K562 (cell line): ENCODE data around the gene UVRAG. TPM values are rescaled to one million over a fixed set of nuclear protein-coding genes. Genes with fewer than 3 reads are reported as not detected.

Experiments used
- CC2D1A ChIP-seq: fragments of 450-650 bp; IDR thresholded peaks from 2 replicates; pipeline ENCODE4 v1.6.1; 2017; ENCODE audit warnings: mild to moderate bottlenecking
- E2F8 ChIP-seq: fragments of 450-650 bp; IDR thresholded peaks from 2 replicates; pipeline ENCODE4 v1.7.1; 2018; ENCODE audit warnings: mild to moderate bottlenecking, low read depth; ENCODE audit not compliant: partially characterized antibody
- E4F1 ChIP-seq: fragments of 250-450 bp; sonication (Bioruptor Pico); IDR thresholded peaks from 2 replicates; pipeline ENCODE4 v1.5.0; 2021; ENCODE audit warnings: mild to moderate bottlenecking, borderline replicate concordance
- ELF2 ChIP-seq: fragments of 250-450 bp; sonication (Bioruptor Pico); IDR thresholded peaks from 2 replicates; pipeline ENCODE4 v1.5.0; 2021; ENCODE audit warnings: mild to moderate bottlenecking
- EP300 ChIP-seq: IDR thresholded peaks from 2 replicates; pipeline ENCODE4 v1.6.1; 2012; ENCODE audit warnings: low read length, improper control_type of control experiment
- GTF2B ChIP-seq: IDR thresholded peaks from 2 replicates; pipeline ENCODE4 v1.6.1; 2011; ENCODE audit not compliant: insufficient read length; ENCODE audit errors: extremely low read depth
- GTF3C2 ChIP-seq: IDR thresholded peaks from 3 replicates; pipeline ENCODE4 v1.6.1; 2011; ENCODE audit warnings: borderline replicate concordance, mild to moderate bottlenecking, moderate library complexity; ENCODE audit not compliant: insufficient read length; ENCODE audit errors: extremely low read depth
- HDAC8 ChIP-seq: fragments of 450-650 bp; IDR thresholded peaks from 2 replicates; pipeline ENCODE4 v1.6.1; 2016; ENCODE audit warnings: mild to moderate bottlenecking, missing genetic modification characterization, moderate library complexity, missing compliant biosample characterization
- NR1H2 ChIP-seq: sonication (generic); formaldehyde crosslinking; IDR thresholded peaks from 2 replicates; pipeline ENCODE4 v1.4.0; 2020; ENCODE audit warnings: mild to moderate bottlenecking, missing genetic modification reagents
- NR2C1 ChIP-seq, 2 experiments: fragments of 450-650 bp; IDR thresholded peaks; 2 replicates each; pipeline ENCODE4 v1.6.1; 2017; ENCODE audit warnings: mild to moderate bottlenecking in 2 of 2, antibody characterized with exemption in 1 of 2, inconsistent platforms in 1 of 2, missing compliant biosample characterization in 1 of 2, missing genetic modification characterization in 1 of 2
- TRIM25 ChIP-seq: fragments of 450-650 bp; IDR thresholded peaks from 2 replicates; pipeline ENCODE4 v1.7.0; 2016; ENCODE audit warnings: borderline replicate concordance
- ZFP30 ChIP-seq: fragments of 250-450 bp; sonication (Bioruptor Pico); IDR thresholded peaks from 2 replicates; pipeline ENCODE4 v1.8.0; 2022; ENCODE audit warnings: moderate library complexity, mild to moderate bottlenecking, inconsistent platforms, borderline replicate concordance
- polyA plus RNA-seq, 8 experiments: library from polyadenylated mRNA; depleted of rRNA in 4 of 8; stranded (reverse) in 5 of 8; unstranded in 3 of 8; fragments of >200 nt; fragmentation: Nextera tagmentation in 2 of 8; fragmentation: Illumina TruSeq in 1 of 8; extraction: Ambion mirVana in 2 of 8; extraction: Trizol in 1 of 8; gene quantifications; 2 replicates each; pipeline versions ENCODE4 v1.2.1 to v1.2.3, GENCODE V29; 2011 to 2014; ENCODE audit warnings: inconsistent platforms in 1 of 8, missing spikeins in 1 of 8
- total RNA-seq, 7 experiments: library from RNA; depleted of rRNA in 6 of 7; stranded (reverse); fragments of >200 nt in 6 of 7; fragmentation: Illumina TruSeq in 2 of 7; extraction: Trizol in 2 of 7; gene quantifications; 2 replicates each; pipeline versions ENCODE4 v1.2.1 to v1.2.3, GENCODE V29; 2011 to 2021; ENCODE audit warnings: low replicate concordance in 1 of 7

UVRAG gene
- total and polyA plus RNA-seq, 9 of the 15 experiments (the other 6 are each of a cell fraction or from before 2014, with no cell fraction given), result 3.1 to 17.8 (median 12.4) TPM

- TF ChIP-seq ZFP30, result no peak
- no peak for TF ChIP-seq GTF2B
- peak; percentile 46 for TF ChIP-seq E2F8
- TF ChIP-seq E4F1 (CRISPR knock-in tag), result no peak
- TF ChIP-seq ELF2 (CRISPR knock-in tag), result no peak
- no peak for TF ChIP-seq HDAC8
- no peak for TF ChIP-seq GTF3C2
- TF ChIP-seq EP300, result peak; percentile 50; the same call in 1 of the 2 replicates
- no peak for TF ChIP-seq NR1H2
- TF ChIP-seq CC2D1A, result no peak
- TF ChIP-seq NR2C1 (IDR thresholded peaks at IDR 0.05), result no peak
- TF ChIP-seq NR2C1 (tag; IDR thresholded peaks at IDR 0.05), result no peak
- TF ChIP-seq TRIM25, result no peak
Measured at GRCh38 chr11:76074148-76075095, 259.4 kb downstream of the UVRAG start (continued).
